Esophagus muscularis mucosa (tissue), 4 donors: ENCODE measurements around the gene ZMIZ1.

Experiments
- CTCF ChIP-seq, 3 experiments: fragments of 200-600 bp in 2 of 3; fragments of 450-650 bp in 1 of 3; sonication (generic) in 2 of 3; IDR thresholded peaks; one replicate each; pipeline ENCODE4 v1.5.1; 2017 to 2019; ENCODE audit warnings: antibody characterized with exemption in 3 of 3, mild to moderate bottlenecking in 2 of 3, moderate library complexity in 1 of 3
- EP300 ChIP-seq: sonication (generic); formaldehyde crosslinking; IDR thresholded peaks from one replicate; pipeline ENCODE4 v1.6.1; 2017; ENCODE audit warnings: antibody characterized with exemption
- POLR2A ChIP-seq: fragments of 450-650 bp; IDR thresholded peaks from one replicate; pipeline ENCODE4 v1.6.1; 2017; ENCODE audit warnings: antibody characterized with exemption, moderate library complexity, mild to moderate bottlenecking, low read depth

GRCh38 chr10:79103585-79103984 lies 34.8 kb downstream of the ZMIZ1 start:
- no peak for TF ChIP-seq CTCF (IDR thresholded peaks at IDR 0.05)
- TF ChIP-seq POLR2A, result no peak
- no peak for TF ChIP-seq EP300
